H9 (cell line): ENCODE measurements around the gene PPM1J. TPM values are rescaled to one million over a fixed set of nuclear protein-coding genes. Genes with fewer than 3 reads are reported as not detected.

ENCODE experiments used
- DNase-seq: peaks from one replicate; pipeline ENCODE4 v3.0.0-alpha.2; 2017
- H2AFZ ChIP-seq: one replicate; pipeline ENCODE4 v1.6.1; 2013; ENCODE audit warnings: mild to moderate bottlenecking, low read length, control low read depth, moderate library complexity
- H2AK5ac ChIP-seq: 2 replicates; pipeline ENCODE4 v1.6.1; 2013; ENCODE audit warnings: low read length, control low read depth, mixed read lengths; ENCODE audit not compliant: insufficient read length
- H2BK120ac ChIP-seq: one replicate; pipeline ENCODE4 v1.6.1; 2013; ENCODE audit warnings: low read depth, mild to moderate bottlenecking, low read length, control low read depth, inconsistent platforms; ENCODE audit not compliant: poor library complexity, severe bottlenecking
- H2BK12ac ChIP-seq: 2 replicates; pipeline ENCODE4 v1.6.1; 2013; ENCODE audit warnings: low read length, control low read depth, mixed read lengths, low read depth; ENCODE audit not compliant: insufficient read length
- H2BK15ac ChIP-seq: 2 replicates; pipeline ENCODE4 v1.6.1; 2013; ENCODE audit warnings: low read depth, low read length, control low read depth
- H2BK20ac ChIP-seq: one replicate; pipeline ENCODE4 v1.6.1; 2013; ENCODE audit warnings: low read depth, mild to moderate bottlenecking, low read length, control low read depth, inconsistent platforms; ENCODE audit not compliant: poor library complexity, severe bottlenecking
- H2BK5ac ChIP-seq: 2 replicates; pipeline ENCODE4 v1.6.1; 2013; ENCODE audit warnings: low read length, control low read depth, mixed read lengths; ENCODE audit not compliant: insufficient read length
- H3K14ac ChIP-seq: 2 replicates; pipeline ENCODE4 v1.6.1; 2013; ENCODE audit warnings: low read length, control low read depth; ENCODE audit not compliant: insufficient read depth
- H3K18ac ChIP-seq: 2 replicates; pipeline ENCODE4 v1.6.1; 2013; ENCODE audit warnings: low read depth, mild to moderate bottlenecking, mixed read lengths, low read length, control low read depth; ENCODE audit not compliant: insufficient read length
- H3K23ac ChIP-seq: 2 replicates; pipeline ENCODE4 v1.6.1; 2013; ENCODE audit warnings: low read length, control low read depth, mixed read lengths, low read depth; ENCODE audit not compliant: insufficient read length
- H3K23me2 ChIP-seq: 2 replicates; pipeline ENCODE4 v1.6.1; 2013; ENCODE audit warnings: low read depth, mild to moderate bottlenecking, mixed read lengths, low read length, control low read depth; ENCODE audit not compliant: insufficient read length, poor library complexity, severe bottlenecking
- H3K27ac ChIP-seq: 2 replicates; pipeline ENCODE4 v1.5.1; 2013; ENCODE audit warnings: low read length, control low read depth, mixed read lengths, low read depth; ENCODE audit not compliant: insufficient read length
- H3K27me3 ChIP-seq: 2 replicates; pipeline ENCODE4 v1.6.1; 2013; ENCODE audit warnings: low read length, control low read depth, inconsistent platforms; ENCODE audit not compliant: insufficient read depth
- H3K4ac ChIP-seq: 2 replicates; pipeline ENCODE4 v1.6.1; 2013; ENCODE audit warnings: low read depth, mild to moderate bottlenecking, control low read depth, inconsistent platforms, low read length, moderate library complexity
- H3K4me1 ChIP-seq: 2 replicates; pipeline ENCODE4 v1.6.1; 2013; ENCODE audit warnings: low read length, control low read depth, inconsistent platforms; ENCODE audit not compliant: insufficient read depth
- H3K4me2 ChIP-seq: 2 replicates; pipeline ENCODE4 v1.6.1; 2013; ENCODE audit warnings: low read length, control low read depth, mixed read lengths; ENCODE audit not compliant: insufficient read length, insufficient read depth
- H3K56ac ChIP-seq: 2 replicates; pipeline ENCODE4 v1.6.1; 2013; ENCODE audit warnings: low read depth, mild to moderate bottlenecking, mixed read lengths, low read length, control low read depth; ENCODE audit not compliant: insufficient read length
- H3K79me1 ChIP-seq: 2 replicates; pipeline ENCODE4 v1.6.1; 2013; ENCODE audit warnings: low read depth, mild to moderate bottlenecking, moderate library complexity, low read length, control low read depth, inconsistent platforms; ENCODE audit not compliant: insufficient read depth, poor library complexity, severe bottlenecking
- H3K79me2 ChIP-seq: 2 replicates; pipeline ENCODE4 v1.6.1; 2013; ENCODE audit warnings: low read length, control low read depth, inconsistent platforms; ENCODE audit not compliant: insufficient read depth
- H3K9ac ChIP-seq: 2 replicates; pipeline ENCODE4 v1.6.1; 2013; ENCODE audit warnings: low read length, control low read depth, mixed read lengths; ENCODE audit not compliant: insufficient read length; ENCODE audit errors: extremely low read depth
- H3K9me3 ChIP-seq: one replicate; pipeline ENCODE4 v1.6.1; 2013; ENCODE audit warnings: low read depth, low read length, inconsistent platforms; ENCODE audit not compliant: control insufficient read depth
- H3T11ph ChIP-seq: one replicate; pipeline ENCODE4 v1.6.1; 2013; ENCODE audit warnings: mild to moderate bottlenecking, low read length, control low read depth, inconsistent platforms
- H4K20me1 ChIP-seq: one replicate; pipeline ENCODE4 v1.6.1; 2013; ENCODE audit not compliant: control insufficient read depth, insufficient read length, insufficient read depth
- H4K5ac ChIP-seq: 2 replicates; pipeline ENCODE4 v1.6.1; 2013; ENCODE audit warnings: low read depth, mild to moderate bottlenecking, mixed read lengths, low read length, control low read depth; ENCODE audit not compliant: insufficient read length
- H4K8ac ChIP-seq: replicated peaks from 2 replicates; pipeline ENCODE4 v1.6.1; 2013; ENCODE audit warnings: low read length, control low read depth, mixed read lengths, low read depth; ENCODE audit not compliant: insufficient read length
- H4K91ac ChIP-seq: 2 replicates; pipeline ENCODE4 v1.6.1; 2013; ENCODE audit warnings: low read depth, mild to moderate bottlenecking, moderate library complexity, mixed read lengths, low read length, control low read depth; ENCODE audit not compliant: insufficient read length
- H3K27ac Mint-ChIP-seq, 3 experiments: 2 replicates in 2 of 3; 3 replicates in 1 of 3; pipeline ENCODE4 v1.8.0; 2020 to 2021; ENCODE audit warnings: mixed read lengths in 3 of 3, mild to moderate bottlenecking in 1 of 3, moderate library complexity in 1 of 3
- H3K27me3 Mint-ChIP-seq: 2 replicates; pipeline ENCODE4 v1.8.0; 2021; ENCODE audit warnings: low read depth, mild to moderate bottlenecking, moderate library complexity, mixed read lengths
- H3K36me3 Mint-ChIP-seq, 3 experiments: 2 replicates in 2 of 3; 3 replicates in 1 of 3; pipeline ENCODE4 v1.8.0; 2020 to 2021; ENCODE audit warnings: low read depth in 3 of 3, mixed read lengths in 3 of 3; ENCODE audit not compliant: insufficient read depth in 1 of 3
- H3K4me1 Mint-ChIP-seq, 2 experiments: 2 replicates each; pipeline ENCODE4 v1.8.0; 2020; ENCODE audit warnings: mixed read lengths in 2 of 2
- H3K4me3 Mint-ChIP-seq, 2 experiments: 2 replicates in 1 of 2; 3 replicates in 1 of 2; pipeline ENCODE4 v1.8.0; 2020 to 2021; ENCODE audit warnings: mild to moderate bottlenecking in 2 of 2, mixed read lengths in 2 of 2, moderate library complexity in 1 of 2
- H3K9me3 Mint-ChIP-seq, 2 experiments: 2 replicates in 1 of 2; 3 replicates in 1 of 2; pipeline ENCODE4 v1.8.0; 2020; ENCODE audit warnings: mild to moderate bottlenecking in 2 of 2, mixed read lengths in 2 of 2, moderate library complexity in 1 of 2
- CTCF ChIP-seq: fragments of 200-600 bp; sonication (generic); conservative IDR thresholded peaks from 3 replicates; pipeline ENCODE4 v1.8.0; 2021; ENCODE audit warnings: antibody characterized with exemption, mild to moderate bottlenecking
- whole genome bisulfite sequencing: extraction: QIAGEN DNeasy Blood & Tissue Kit; methylation state at CpG from one replicate; pipeline ENCODE4 v1.1.7; 2013; ENCODE audit warnings: missing lambda C conversion rate, low lambda C conversion rate, mixed read lengths; ENCODE audit not compliant: insufficient read length; ENCODE audit errors: extremely low coverage; 5-methylcytosine and 5-hydroxymethylcytosine counted together
- total RNA-seq: library from RNA; stranded (reverse); gene quantifications from 2 replicates; pipeline ENCODE4 v1.2.1, GENCODE V29; 2021

PPM1J gene
- total RNA-seq, 1 experiment from 2014 or later = 12.7 TPM

DNA sequence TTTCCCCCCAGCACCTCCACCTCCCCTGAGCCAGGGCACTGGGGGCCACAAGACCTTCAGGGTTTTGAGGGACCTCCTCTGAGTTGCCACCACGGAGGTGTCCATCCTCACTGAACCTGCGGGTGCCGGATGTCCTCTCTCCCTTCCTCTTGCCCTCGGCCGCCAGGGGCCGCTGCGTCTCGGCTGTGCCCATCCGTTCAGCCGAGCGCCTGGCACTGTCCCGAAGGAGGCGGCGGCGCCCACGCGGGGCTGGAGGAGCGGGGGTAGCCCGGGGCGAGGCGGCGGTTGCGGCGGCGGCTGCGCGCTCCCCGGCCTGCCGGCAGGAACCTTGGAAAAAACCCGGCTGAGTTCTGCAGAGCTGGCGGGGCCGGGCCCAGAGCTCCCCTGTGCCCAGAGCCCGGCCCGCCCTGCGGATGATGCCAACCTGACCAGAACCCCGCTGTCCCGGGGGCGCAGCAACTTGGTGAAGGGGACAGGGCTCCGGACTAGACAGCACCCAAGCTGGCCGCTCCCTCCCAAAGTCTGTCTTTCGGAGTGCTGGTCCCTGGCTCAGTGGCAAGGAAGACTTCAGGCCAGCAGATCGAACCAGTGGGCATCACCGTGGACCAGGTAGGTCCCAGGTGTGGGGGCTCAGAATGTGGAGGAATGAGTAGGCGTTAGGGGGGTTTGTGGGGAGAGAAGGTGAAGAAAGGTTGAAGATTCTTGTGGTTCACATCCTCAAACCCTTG is 3.7 kb upstream of the PPM1J start:
- Mint-ChIP-seq H3K27ac (no peak overlapping the region), H3K27me3 (peaks cover 63% of the 10 kb centered on the region), H3K36me3 (no peaks in the 10 kb centered on the region; a peak in 1 of 7 replicates), H3K9me3 (peaks cover 0 to 3% of the 10 kb centered on the region in 2 experiments; a peak in 2 of 5 replicates), H3K4me3 (peak overlapping the region; percentile 17 to 38; a peak in 2 of 5 replicates), H3K4me1 (peaks cover 36 to 38% of the 10 kb centered on the region in 2 experiments)
- peak; percentile 92 for TF ChIP-seq CTCF
- Histone ChIP-seq H2BK20ac (no peak overlapping the region), H3K23ac (no peak overlapping the region), H4K20me1 (no peaks in the 10 kb centered on the region), H3K9ac (no peak overlapping the region), H4K91ac (no peak overlapping the region), H3T11ph (no peak overlapping the region), H2BK5ac (no peak overlapping the region), H3K4ac (no peak overlapping the region), H3K14ac (no peak overlapping the region), H3K79me2 (no peaks in the 10 kb centered on the region), H3K18ac (no peak overlapping the region), H3K9me3 (no peaks in the 10 kb centered on the region), H2AFZ (no peak overlapping the region), H3K4me2 (no peak overlapping the region), H2BK120ac (no peak overlapping the region), H3K79me1 (no peaks in the 10 kb centered on the region), H4K5ac (no peak overlapping the region), H2BK12ac (no peak overlapping the region), H2AK5ac (no peak overlapping the region), H2BK15ac (no peak overlapping the region), H4K8ac (no peak overlapping the region), H3K4me1 (peaks cover 4% of the 10 kb centered on the region; the same call in 1 of the 2 replicates), H3K27me3 (no peaks in the 10 kb centered on the region; the same call in 1 of the 2 replicates), H3K27ac (no peak overlapping the region), H3K56ac (no peak overlapping the region), H3K23me2 (peaks cover 17% of the 10 kb centered on the region)
- DNase-seq = peak; percentile 77
- no CpG with 5 or more reads among the region's 44 CpGs for WGBS
